SK-N-SH (cell line): ENCODE measurements around the gene TWF1. TPM values are rescaled to one million over a fixed set of nuclear protein-coding genes. Genes with fewer than 3 reads are reported as not detected.

Source experiments
- CTCF ChIA-PET: fragments of 300-600, 350-600 bp; formaldehyde crosslinking; extraction: SDS; loops from one replicate; lab custom pipeline; 2021; lab: Yijun Ruan, JAX
- POLR2A ChIA-PET: fragments of 350-600 bp; sonication (Branson Sonifier 250); formaldehyde crosslinking; extraction: SDS; loops from one replicate; lab custom pipeline; 2020; ENCODE audit warnings: antibody characterized with exemption, inconsistent platforms; lab: Yijun Ruan, JAX
- DNase-seq: peaks from one replicate; pipeline ENCODE4 v3.0.0; 2012
- H2AFZ ChIP-seq: fragments of 200-600 bp; sonication (generic); 2 replicates; pipeline ENCODE4 v1.8.1; 2016; ENCODE audit warnings: antibody characterized with exemption, mild to moderate bottlenecking, low read depth
- H3F3A ChIP-seq: fragments of 200-600 bp; sonication (generic); replicated peaks from 2 replicates; pipeline ENCODE3; 2016; ENCODE audit warnings: antibody characterized with exemption, mild to moderate bottlenecking; ENCODE audit not compliant: insufficient read depth
- H3K27ac ChIP-seq, 2 experiments: fragments of 200-500 bp in 1 of 2; fragments of 200-600 bp in 1 of 2; sonication (Bioruptor generic) in 1 of 2; sonication (generic), shearing (Covaris generic) in 1 of 2; 2 replicates each; pipeline versions ENCODE4 v1.5.1 to v1.6.1; 2014 to 2016; ENCODE audit warnings: low read depth in 2 of 2, inconsistent platforms in 1 of 2, low read length in 1 of 2, mild to moderate bottlenecking in 1 of 2, mixed read lengths in 1 of 2
- H3K27me3 ChIP-seq: fragments of 200-600 bp; sonication (generic), shearing (Covaris generic); 2 replicates; pipeline ENCODE4 v1.6.1; 2016; ENCODE audit warnings: mixed run types; ENCODE audit not compliant: insufficient read depth
- H3K36me3 ChIP-seq, 2 experiments: fragments of 200-500 bp in 1 of 2; fragments of 200-600 bp in 1 of 2; sonication (Bioruptor generic) in 1 of 2; sonication (generic) in 1 of 2; replicated peaks in 1 of 2; 2 replicates each; pipeline versions ENCODE3 to v1.5.1; 2014 to 2016; ENCODE audit warnings: low read length in 1 of 2, mild to moderate bottlenecking in 1 of 2; ENCODE audit not compliant: insufficient read depth in 2 of 2, control insufficient read depth in 1 of 2
- H3K4me1 ChIP-seq, 2 experiments: fragments of 200-500 bp in 1 of 2; fragments of 200-600 bp in 1 of 2; sonication (Bioruptor generic) in 1 of 2; sonication (generic), shearing (Covaris generic) in 1 of 2; 2 replicates each; pipeline versions ENCODE4 v1.5.1 to v1.6.1; 2014 to 2016; ENCODE audit warnings: low read depth in 1 of 2, low read length in 1 of 2, mixed run types in 1 of 2; ENCODE audit not compliant: insufficient read depth in 2 of 2, control insufficient read depth in 1 of 2
- H3K4me2 ChIP-seq: fragments of 200-600 bp; sonication (generic), shearing (Covaris generic); 2 replicates; pipeline ENCODE4 v1.6.1; 2017; ENCODE audit warnings: mixed run types
- H3K4me3 ChIP-seq, 2 experiments: fragments of 200-500 bp in 1 of 2; fragments of 200-600 bp in 1 of 2; sonication (Bioruptor generic) in 1 of 2; sonication (generic), shearing (Covaris generic) in 1 of 2; 2 replicates each; pipeline versions ENCODE4 v1.5.1 to v1.8.1; 2014 to 2016; ENCODE audit warnings: low read depth in 2 of 2, inconsistent platforms in 1 of 2, low read length in 1 of 2, mild to moderate bottlenecking in 1 of 2, mixed read lengths in 1 of 2, moderate library complexity in 1 of 2
- H3K79me2 ChIP-seq: fragments of 200-600 bp; sonication (generic); 2 replicates; pipeline ENCODE4 v1.8.1; 2017; ENCODE audit warnings: mild to moderate bottlenecking; ENCODE audit not compliant: insufficient read depth
- H3K9ac ChIP-seq: fragments of 200-600 bp; sonication (generic); 2 replicates; pipeline ENCODE4 v1.6.1; 2017; ENCODE audit warnings: mixed run types
- H3K9me2 ChIP-seq: fragments of 200-600 bp; sonication (generic); 2 replicates; pipeline ENCODE4 v1.6.1; 2017; ENCODE audit warnings: mixed run types
- H3K9me3 ChIP-seq: fragments of 200-600 bp; sonication (generic); 2 replicates; pipeline ENCODE4 v1.6.1; 2017; ENCODE audit warnings: mixed run types, mild to moderate bottlenecking, moderate library complexity
- H4K20me1 ChIP-seq: fragments of 200-600 bp; sonication (generic); 2 replicates; pipeline ENCODE4 v1.6.1; 2017; ENCODE audit warnings: mild to moderate bottlenecking, mixed run types; ENCODE audit not compliant: insufficient read depth
- CHD2 ChIP-seq: fragments of 150-350 bp; IDR thresholded peaks from 2 replicates; pipeline ENCODE4 v1.6.1; 2018; ENCODE audit warnings: low read length; ENCODE audit not compliant: partially characterized antibody
- ELF1 ChIP-seq: IDR thresholded peaks from 2 replicates; pipeline ENCODE4 v1.4.0; 2012
- EZH2phosphoT487 ChIP-seq: fragments of 200-600 bp; sonication (generic); IDR thresholded peaks from 2 replicates; pipeline ENCODE4 v1.6.1; 2017; ENCODE audit warnings: low read depth, mixed run types, mild to moderate bottlenecking, antibody characterized with exemption, moderate library complexity, borderline replicate concordance
- FOXJ3 ChIP-seq: sonication (generic); formaldehyde crosslinking; IDR thresholded peaks from 2 replicates; pipeline ENCODE4 v1.5.1; 2020; ENCODE audit warnings: mild to moderate bottlenecking, missing genetic modification reagents
- MXI1 ChIP-seq: IDR thresholded peaks from 2 replicates; pipeline ENCODE4 v1.6.1; 2012; ENCODE audit warnings: mild to moderate bottlenecking, low read depth, low read length, improper control_type of control experiment
- NRF1 ChIP-seq: IDR thresholded peaks from 2 replicates; pipeline ENCODE4 v1.6.1; 2012; ENCODE audit warnings: low read depth, mild to moderate bottlenecking, low read length
- RFX5 ChIP-seq: IDR thresholded peaks from 2 replicates; pipeline ENCODE4 v1.6.1; 2012; ENCODE audit warnings: mild to moderate bottlenecking, improper control_type of control experiment, low read length
- RXRA ChIP-seq: IDR thresholded peaks from 2 replicates; pipeline ENCODE4 v1.4.0; 2012; ENCODE audit warnings: low read depth, mild to moderate bottlenecking, borderline replicate concordance
- SIN3A ChIP-seq: IDR thresholded peaks from 2 replicates; pipeline ENCODE4 v1.6.1; 2012; ENCODE audit warnings: low read depth, mild to moderate bottlenecking, low read length, moderate library complexity, borderline replicate concordance
- USF1 ChIP-seq: IDR thresholded peaks from 2 replicates; pipeline ENCODE4 v1.4.0; 2012; ENCODE audit warnings: low read depth, borderline replicate concordance
- ZBTB33 ChIP-seq: IDR thresholded peaks from 2 replicates; pipeline ENCODE4 v1.4.0; 2012; ENCODE audit warnings: low read depth, borderline replicate concordance
- WGBS: methylation state at CpG from one replicate; pipeline ENCODE4 v1.1.6; 2017; ENCODE audit warnings: low lambda C conversion rate; 5-methylcytosine and 5-hydroxymethylcytosine counted together
- polyA plus RNA-seq, 3 experiments: library from polyadenylated mRNA; depleted of rRNA; stranded (reverse); fragments of >200 nt; gene quantifications; 2 replicates each; pipeline ENCODE4 v1.2.3, GENCODE V29; 2012

The TWF1 gene
- polyA plus RNA-seq, 1 of the 3 experiments (the other 2 are of a cell fraction): 36.9 TPM

- Histone ChIP-seq H3K27me3 (no peaks in the 10 kb centered on the region), H3K4me1 (peaks cover 0 to 5% of the 10 kb centered on the region in 2 experiments; a peak in 1 of 4 replicates), H4K20me1 (no peaks in the 10 kb centered on the region), H3K9me3 (no peaks in the 10 kb centered on the region), H3K9ac (no peak overlapping the region), H3K27ac (no peak overlapping the region), H3K79me2 (no peaks in the 10 kb centered on the region), H3K4me2 (no peak overlapping the region), H3K9me2 (no peaks in the 10 kb centered on the region), H3K36me3 (no peaks in the 10 kb centered on the region), H2AFZ (no peak overlapping the region), H3F3A (no peaks in the 10 kb centered on the region), H3K4me3 (no peak overlapping the region)
- WGBS: 90% methylated on average over 1 of the region's 1 CpG
- CTCF ChIA-PET: no interaction called here
- TF ChIP-seq MXI1 (no peak), RXRA (no peak), CHD2 (no peak), SIN3A (no peak), USF1 (no peak), NRF1 (no peak), ZBTB33 (no peak)
- POLR2A ChIA-PET: no interaction called here
- DNase-seq: no peak
These were observed 36.1 kb upstream of the TWF1 start for GRCh38 chr12:43842259-43842658.

GRCh38 chr12:43841253-43841652 is 35.1 kb upstream of the TWF1 start:
- Histone ChIP-seq H2AFZ (no peak overlapping the region), H3K4me2 (no peak overlapping the region), H3K9me2 (no peaks in the 10 kb centered on the region), H3K36me3 (no peaks in the 10 kb centered on the region), H3F3A (no peaks in the 10 kb centered on the region), H3K4me3 (no peak overlapping the region), H3K9ac (no peak overlapping the region), H3K27ac (no peak overlapping the region), H3K27me3 (no peaks in the 10 kb centered on the region), H4K20me1 (no peaks in the 10 kb centered on the region), H3K4me1 (peaks cover 0 to 9% of the 10 kb centered on the region in 2 experiments; a peak in 2 of 4 replicates), H3K79me2 (no peaks in the 10 kb centered on the region), H3K9me3 (no peaks in the 10 kb centered on the region)
- no peak for DNase-seq
- 86% methylated on average over 3 of the region's 3 CpGs for WGBS
- TF ChIP-seq ELF1 (no peak), SIN3A (no peak), FOXJ3 (CRISPR knock-in tag) (no peak), USF1 (no peak), RFX5 (no peak), MXI1 (no peak), EZH2phosphoT487 (no peak)
- CTCF ChIA-PET: interaction anchor here (1.0 to 1.9 kb wide), 2 partner anchors 41 to 1887 kb away, joined by 3 to 5 read pairs; no protein-coding TSS in a partner anchor
- POLR2A ChIA-PET: no interaction called here
